H1 (cell line): Measurements from ENCODE around the gene TMEM243. TPM values are rescaled to one million over a fixed set of nuclear protein-coding genes. Genes with fewer than 3 reads are reported as not detected.

Source experiments
- CTCF ChIA-PET: fragments of 300-600 bp; sonication (Branson Sonifier 250); formaldehyde crosslinking; loops from one replicate; lab custom pipeline; 2021; ENCODE audit not compliant: partially characterized antibody; lab: Charles Lee
- POLR2A ChIA-PET: fragments of 300-600 bp; sonication (Branson Sonifier 250); formaldehyde crosslinking; loops from one replicate; lab custom pipeline; 2021; ENCODE audit warnings: inconsistent platforms; ENCODE audit not compliant: partially characterized antibody; lab: Charles Lee
- DNase-seq, 2 experiments: peaks; one replicate each; pipeline versions ENCODE4 v3.0.0 to v3.0.0-alpha.2; 2010 to 2022; ENCODE audit warnings: low spot score in 2 of 2, low read depth in 1 of 2, mixed read lengths in 1 of 2
- FAIRE-seq: peaks from 2 replicates; lab custom pipeline; 2011; peaks lifted over from hg19 to GRCh38; lab: Jason Lieb, UNC
- H2AFZ ChIP-seq: 2 replicates; pipeline ENCODE4 v1.8.1; 2012; ENCODE audit warnings: low read length, inconsistent platforms
- H2AK5ac ChIP-seq: 2 replicates; pipeline ENCODE4 v1.6.1; 2013; ENCODE audit warnings: low read depth, low read length
- H2BK120ac ChIP-seq: replicated peaks from 2 replicates; pipeline ENCODE3; 2013; ENCODE audit warnings: low read depth, low read length, inconsistent platforms
- H2BK12ac ChIP-seq: 2 replicates; pipeline ENCODE4 v1.6.1; 2013; ENCODE audit warnings: low read depth, low read length
- H2BK15ac ChIP-seq: 2 replicates; pipeline ENCODE4 v1.6.1; 2013; ENCODE audit warnings: low read length
- H2BK20ac ChIP-seq: 2 replicates; pipeline ENCODE4 v1.6.1; 2013; ENCODE audit warnings: low read length
- H2BK5ac ChIP-seq: 2 replicates; pipeline ENCODE4 v1.6.1; 2013; ENCODE audit warnings: low read depth, low read length
- H3K14ac ChIP-seq: 2 replicates; pipeline ENCODE4 v1.6.1; 2013; ENCODE audit warnings: inconsistent platforms; ENCODE audit not compliant: insufficient read length
- H3K18ac ChIP-seq: 2 replicates; pipeline ENCODE4 v1.6.1; 2013; ENCODE audit warnings: low read length; ENCODE audit errors: extremely low read depth
- H3K23ac ChIP-seq: 2 replicates; pipeline ENCODE4 v1.6.1; 2013; ENCODE audit warnings: inconsistent platforms; ENCODE audit not compliant: insufficient read length
- H3K23me2 ChIP-seq: 2 replicates; pipeline ENCODE4 v1.6.1; 2013; ENCODE audit warnings: low read depth, low read length
- H3K27ac ChIP-seq: 2 replicates; pipeline ENCODE4 v1.6.1; 2011; ENCODE audit warnings: low read depth, low read length, inconsistent platforms
- H3K27me3 ChIP-seq, 4 experiments: replicated peaks in 1 of 4; 1 replicate in 1 of 4; 2 replicates in 3 of 4; pipeline versions ENCODE4 v1.6.1 to v1.8.1; 2011 to 2013; ENCODE audit warnings: low read length in 3 of 4, mild to moderate bottlenecking in 3 of 4, inconsistent platforms in 2 of 4, mixed read lengths in 2 of 4, moderate library complexity in 1 of 4; ENCODE audit not compliant: control insufficient read depth in 3 of 4, insufficient read depth in 3 of 4; ENCODE audit errors: extremely low read depth in 1 of 4
- H3K36me3 ChIP-seq, 4 experiments: 2 replicates each; pipeline versions ENCODE4 v1.6.1 to v1.8.1; 2011 to 2013; ENCODE audit warnings: mild to moderate bottlenecking in 4 of 4, low read length in 3 of 4, moderate library complexity in 2 of 4, control low read depth in 1 of 4, inconsistent platforms in 1 of 4; ENCODE audit not compliant: insufficient read depth in 4 of 4, control insufficient read depth in 2 of 4
- H3K4ac ChIP-seq: replicated peaks from 2 replicates; pipeline ENCODE3; 2013; ENCODE audit warnings: low read length, low read depth, mixed read lengths, inconsistent platforms; ENCODE audit not compliant: insufficient read length
- H3K4me1 ChIP-seq, 4 experiments: replicated peaks in 1 of 4; 1 replicate in 1 of 4; 2 replicates in 3 of 4; pipeline versions ENCODE4 v1.6.1 to v1.8.1; 2011 to 2013; ENCODE audit warnings: low read length in 3 of 4, inconsistent platforms in 2 of 4, mixed read lengths in 1 of 4; ENCODE audit not compliant: insufficient read depth in 4 of 4, control insufficient read depth in 3 of 4
- H3K4me2 ChIP-seq, 2 experiments: 2 replicates each; pipeline versions ENCODE4 v1.6.1 to v1.8.1; 2011 to 2013; ENCODE audit warnings: low read depth in 2 of 2, low read length in 2 of 2, control low read depth in 1 of 2, inconsistent platforms in 1 of 2, mild to moderate bottlenecking in 1 of 2; ENCODE audit not compliant: insufficient read depth in 1 of 2
- H3K4me3 ChIP-seq, 4 experiments: fragments of 200-600, 300-600 bp in 1 of 4; sonication (generic), shearing (Covaris generic), sonication (Bioruptor Twin) in 1 of 4; 2 replicates each; pipeline versions ENCODE4 v1.5.1 to v1.8.1; 2011 to 2016; ENCODE audit warnings: low read length in 4 of 4, low read depth in 3 of 4, control low read depth in 2 of 4, inconsistent platforms in 2 of 4, mild to moderate bottlenecking in 2 of 4, mixed read lengths in 1 of 4, moderate library complexity in 1 of 4; ENCODE audit not compliant: insufficient read depth in 2 of 4; ENCODE audit errors: extremely low read depth in 1 of 4
- H3K56ac ChIP-seq: replicated peaks from 2 replicates; pipeline ENCODE3; 2013; ENCODE audit warnings: low read depth, mild to moderate bottlenecking, mixed read lengths, low read length, inconsistent platforms; ENCODE audit not compliant: insufficient read length
- H3K79me1 ChIP-seq: 2 replicates; pipeline ENCODE4 v1.6.1; 2013; ENCODE audit warnings: low read depth, low read length, control low read depth
- H3K79me2 ChIP-seq, 2 experiments: 2 replicates each; pipeline versions ENCODE4 v1.6.1 to v1.8.1; 2012 to 2013; ENCODE audit warnings: low read length in 2 of 2, mild to moderate bottlenecking in 2 of 2, inconsistent platforms in 1 of 2; ENCODE audit not compliant: insufficient read depth in 2 of 2, control insufficient read depth in 1 of 2
- H3K9ac ChIP-seq, 4 experiments: replicated peaks in 1 of 4; 1 replicate in 1 of 4; 2 replicates in 3 of 4; pipeline versions ENCODE4 v1.6.1 to v1.8.1; 2011 to 2013; ENCODE audit warnings: low read depth in 3 of 4, low read length in 3 of 4, control low read depth in 2 of 4, mild to moderate bottlenecking in 2 of 4, moderate library complexity in 2 of 4, inconsistent platforms in 1 of 4; ENCODE audit errors: extremely low read depth in 1 of 4
- H3K9me3 ChIP-seq, 2 experiments: 2 replicates each; pipeline versions ENCODE4 v1.6.1 to v1.8.1; 2012 to 2013; ENCODE audit warnings: mild to moderate bottlenecking in 2 of 2, moderate library complexity in 2 of 2, control low read depth in 1 of 2, inconsistent platforms in 1 of 2, low read depth in 1 of 2, low read length in 1 of 2, mixed read lengths in 1 of 2; ENCODE audit not compliant: insufficient read depth in 2 of 2
- H4K20me1 ChIP-seq, 2 experiments: replicated peaks in 1 of 2; 2 replicates each; pipeline versions ENCODE3 to v1.8.1; 2011 to 2013; ENCODE audit warnings: inconsistent platforms in 2 of 2, low read length in 2 of 2, mild to moderate bottlenecking in 1 of 2; ENCODE audit not compliant: insufficient read depth in 2 of 2, control insufficient read depth in 1 of 2
- H4K5ac ChIP-seq: 2 replicates; pipeline ENCODE4 v1.6.1; 2013; ENCODE audit warnings: low read length, low read depth, mixed read lengths, inconsistent platforms; ENCODE audit not compliant: insufficient read length
- H4K8ac ChIP-seq: 2 replicates; pipeline ENCODE4 v1.8.0; 2013; ENCODE audit warnings: mild to moderate bottlenecking, moderate library complexity, low read length, inconsistent platforms; ENCODE audit not compliant: insufficient read depth; ENCODE audit errors: extremely low read depth
- H4K91ac ChIP-seq: replicated peaks from 2 replicates; pipeline ENCODE3; 2013; ENCODE audit warnings: low read length, mixed read lengths, inconsistent platforms; ENCODE audit not compliant: insufficient read length
- ASH2L ChIP-seq: fragments of 200-600, 300-600 bp; sonication (generic); IDR thresholded peaks from one replicate; pipeline ENCODE4 v1.7.1; 2017; ENCODE audit warnings: low read length
- CBX5 ChIP-seq: fragments of 300-800, 300-1000 bp; sonication (generic); IDR thresholded peaks from 2 replicates; pipeline ENCODE4 v1.7.1; 2016; ENCODE audit warnings: antibody characterized with exemption, low read length, low read depth
- GABPA ChIP-seq: IDR thresholded peaks from 2 replicates; pipeline ENCODE4 v1.6.1; 2011; ENCODE audit warnings: mild to moderate bottlenecking, low read length, moderate library complexity, borderline replicate concordance; ENCODE audit not compliant: insufficient read depth
- HDAC2 ChIP-seq, 2 experiments: fragments of 300-600 bp in 1 of 2; sonication (generic) in 1 of 2; IDR thresholded peaks; 2 replicates each; pipeline ENCODE4 v1.6.1; 2011 to 2012; ENCODE audit warnings: low read depth in 2 of 2, low read length in 2 of 2, mild to moderate bottlenecking in 2 of 2, moderate library complexity in 2 of 2, borderline replicate concordance in 1 of 2, inconsistent platforms in 1 of 2
- POLR2A ChIP-seq, 2 experiments: IDR thresholded peaks; 1 replicate in 1 of 2; 2 replicates in 1 of 2; pipeline ENCODE4 v1.6.1; 2011; ENCODE audit warnings: low read depth in 2 of 2, low read length in 2 of 2, mild to moderate bottlenecking in 2 of 2; ENCODE audit errors: control extremely low read depth in 1 of 2
- POLR2AphosphoS5 ChIP-seq: IDR thresholded peaks from 2 replicates; pipeline ENCODE4 v1.6.1; 2011; ENCODE audit warnings: low read depth, low read length
- POU5F1 ChIP-seq: IDR thresholded peaks from 2 replicates; pipeline ENCODE4 v1.6.1; 2011; ENCODE audit warnings: low read depth, mild to moderate bottlenecking, low read length, moderate library complexity
- SIX5 ChIP-seq: IDR thresholded peaks from 2 replicates; pipeline ENCODE4 v1.6.1; 2011; ENCODE audit warnings: mild to moderate bottlenecking, low read depth, low read length
- WGBS, 2 experiments: shearing (Covaris generic) in 1 of 2; methylation state at CpG; one replicate each; pipeline versions ENCODE4 v1.1.6 to v1.1.7; 2013 to 2015; ENCODE audit warnings: low lambda C conversion rate in 2 of 2, mixed read lengths in 2 of 2, inconsistent platforms in 1 of 2, low coverage in 1 of 2, missing lambda C conversion rate in 1 of 2; ENCODE audit not compliant: insufficient replicate concordance in 2 of 2, insufficient coverage in 1 of 2, insufficient read length in 1 of 2; ENCODE audit errors: extremely low coverage in 1 of 2, missing lambda C conversion rate in 1 of 2; 5-methylcytosine and 5-hydroxymethylcytosine counted together
- polyA plus RNA-seq, 7 experiments: library from polyadenylated mRNA; depleted of rRNA in 3 of 7; stranded (reverse) in 5 of 7; unstranded in 2 of 7; fragments of >200 nt in 5 of 7; fragments of 200-250 nt in 2 of 7; gene quantifications; 1 replicate in 5 of 7; 2 replicates in 1 of 7; 4 replicates in 1 of 7; pipeline versions ENCODE4 v1.2.1 to v1.2.3, GENCODE V29; 2011 to 2013; ENCODE audit warnings: missing spikeins in 2 of 7, mixed read lengths in 2 of 7
- total RNA-seq: library from RNA; stranded (reverse); fragmentation: NEBNext Ultra II Directional; extraction: Animal tissue kit (Norgen Biotek cat#: 25700); gene quantifications from 2 replicates; pipeline ENCODE4 v1.2.1, GENCODE V29; 2021

Gene TMEM243
- total and polyA plus RNA-seq, 2 of the 8 experiments (the other 6 are each of a cell fraction or from before 2014, with no cell fraction given) = 23.7 to 27.6 TPM

DNA sequence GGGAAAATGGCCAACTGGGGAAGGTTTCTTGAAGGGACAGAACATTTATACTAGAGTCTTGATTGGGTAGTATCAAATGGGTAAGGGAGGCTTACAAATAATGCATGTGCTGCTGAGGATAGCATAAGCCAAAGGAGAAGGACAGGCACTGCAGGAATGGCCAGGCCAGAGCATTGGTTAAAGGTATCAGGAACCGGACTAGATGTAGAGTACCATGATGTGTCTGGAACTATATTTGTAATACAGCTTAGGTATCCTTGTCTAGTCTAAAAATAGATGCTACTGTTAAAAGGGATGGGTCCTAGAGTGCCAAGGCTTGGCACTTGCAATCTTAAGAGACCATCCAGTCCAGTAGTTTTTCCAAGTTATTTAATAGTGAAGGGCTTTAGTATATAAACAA lies 20.3 kb downstream of the TMEM243 start:
- H4K91ac ChIP-seq = no peak overlapping the region
- H3K56ac ChIP-seq = no peak overlapping the region
- peaks cover 4 to 58% (median 34%) of the 10 kb centered on the region in 4 experiments; a peak in 6 of 8 replicates for H3K36me3 ChIP-seq
- no peak overlapping the region for H3K27ac ChIP-seq
- H3K18ac ChIP-seq = no peak overlapping the region
- H2BK15ac ChIP-seq = no peak overlapping the region
- H3K23ac ChIP-seq = no peak overlapping the region
- H3K4me3 ChIP-seq = no peak overlapping the region
- H2BK5ac ChIP-seq = no peak overlapping the region
- peaks cover 3% of the 10 kb centered on the region; the same call in 1 of the 2 replicates for H3K79me1 ChIP-seq
- TF ChIP-seq ASH2L (no peak), POLR2A (IDR thresholded peaks at IDR 0.05; ENCODE audit: control extremely low read depth in 1 of 2, low read depth in 2 of 2, low read length in 2 of 2) (peak in 1 of 2 experiments; percentile 44; a peak in 1 of 3 replicates), CBX5 (no peak), SIX5 (no peak), GABPA (no peak), POLR2AphosphoS5 (peak; percentile 73), POU5F1 (no peak), HDAC2 (IDR thresholded peaks at IDR 0.05; ENCODE audit: borderline replicate concordance in 1 of 2, low read depth in 2 of 2, low read length in 2 of 2) (no peak)
- no peaks in the 10 kb centered on the region for H3K27me3 ChIP-seq
- H2BK12ac ChIP-seq = no peak overlapping the region
- 95% methylated on average over 1 of the region's 1 CpG; no CpG with 5 or more reads in 1 of the 2 experiments for WGBS, 2 experiments
- no peak overlapping the region for H2AFZ ChIP-seq
- no peak overlapping the region for H3K14ac ChIP-seq
- peaks cover 4 to 7% of the 10 kb centered on the region in 2 experiments; a peak in 1 of 4 replicates for H3K9me3 ChIP-seq
- H2AK5ac ChIP-seq = no peak overlapping the region
- no peak overlapping the region for H3K4ac ChIP-seq
- CTCF ChIA-PET = interaction anchor here (0.9 to 1.3 kb wide), 2 partner anchors 14 to 21 kb away, joined by 3 to 5 read pairs; no protein-coding TSS in a partner anchor
- no peaks in the 10 kb centered on the region for H3K23me2 ChIP-seq
- FAIRE-seq (no peak), DNase-seq (no peak)
- no peak overlapping the region for H4K5ac ChIP-seq
- H3K4me1 ChIP-seq = 0 out of 7 replicates have a peak, but pooled peaks cover 0 to 2% (median 0%) of the 10 kb centered on the region in 4 experiments
- peaks cover 2 to 4% of the 10 kb centered on the region in 2 experiments for H4K20me1 ChIP-seq
- no peak overlapping the region for H3K9ac ChIP-seq
- H2BK120ac ChIP-seq = no peak overlapping the region
- POLR2A ChIA-PET = interaction anchor here (1.1 to 2.4 kb wide), 7 partner anchors 9 to 44 kb away, joined by 3 to 11 read pairs (median 3); partner anchors contain the start of gene TMEM243
- no peak overlapping the region for H2BK20ac ChIP-seq
- peaks cover 0 to 29% of the 10 kb centered on the region in 2 experiments; a peak in 2 of 4 replicates for H3K79me2 ChIP-seq
- H4K8ac ChIP-seq = no peak overlapping the region
- H3K4me2 ChIP-seq = no peak overlapping the region
